ENCODE results near the gene OR2AP1. TPM values are rescaled to one million over a fixed set of nuclear protein-coding genes. Genes with fewer than 3 reads are reported as not detected.

Gene OR2AP1
- total RNA-seq, 1 donor from 2014 or later, result not detected

DNA sequence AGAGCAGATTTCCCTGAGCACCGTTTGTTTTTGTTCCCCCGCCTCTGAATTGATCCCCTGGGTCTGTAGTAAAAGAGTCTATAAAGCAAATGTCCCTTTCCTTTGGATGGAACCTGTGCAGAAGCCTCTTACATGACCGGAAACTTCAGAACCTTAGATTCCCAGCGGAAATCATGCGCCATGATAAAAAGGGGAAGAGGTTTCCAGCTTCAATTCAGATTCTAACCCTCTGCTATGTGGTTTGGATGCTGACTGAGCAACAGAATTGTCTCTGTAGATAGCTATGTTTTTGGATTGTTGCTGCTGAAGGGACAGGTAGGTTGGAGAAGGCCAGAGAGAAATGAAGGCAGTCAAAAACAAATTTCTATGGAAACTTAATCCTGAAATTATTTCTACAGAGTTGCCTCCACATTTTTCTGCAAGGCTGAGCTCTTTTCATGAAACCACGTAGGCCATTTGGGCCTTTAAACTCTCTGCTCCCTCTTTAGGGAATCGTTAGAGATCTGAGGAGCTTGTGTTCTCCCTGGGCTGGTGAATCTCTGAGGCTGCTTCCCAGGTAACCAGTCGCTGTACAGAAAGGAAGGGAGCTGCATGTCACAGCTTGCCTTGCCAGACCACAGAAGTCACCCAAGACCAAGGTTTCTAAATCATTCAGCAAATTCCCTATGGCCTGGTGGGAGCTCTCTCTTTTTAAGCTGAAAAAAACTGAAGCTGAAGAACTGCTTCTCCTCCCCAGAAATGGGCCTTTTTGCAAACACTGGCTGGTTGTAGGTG is 35.7 kb downstream of the OR2AP1 start:
- no peak overlapping the region for H3K9ac ChIP-seq (ENCODE audit: low read depth in 1 of 3, low read length in 3 of 3)
- no peak overlapping the region for H3K4me3 ChIP-seq (ENCODE audit: low read length in 3 of 3)
- no peaks in the 10 kb centered on the region for H3K36me3 ChIP-seq (ENCODE audit: control insufficient read depth in 3 of 3, insufficient read depth in 3 of 3, low read length in 3 of 3)
- H3K9me3 ChIP-seq (ENCODE audit: control insufficient read depth in 3 of 3, low read length in 3 of 3), result peaks cover 0 to 2% (median 0%) of the 10 kb centered on the region in 3 donors
- H3K27ac ChIP-seq (ENCODE audit: low read depth, low read length), result no peak overlapping the region
- H3K4me1 ChIP-seq (ENCODE audit: control insufficient read depth in 3 of 3, insufficient read depth in 3 of 3, low read length in 3 of 3), result no peaks in the 10 kb centered on the region
- H3K27me3 ChIP-seq (ENCODE audit: control insufficient read depth in 3 of 3, insufficient read depth in 3 of 3, low read length in 3 of 3), result peaks cover 0 to 3% (median 0%) of the 10 kb centered on the region in 3 donors

GRCh38 chr12:55610598-55610997 is 38.3 kb downstream of the OR2AP1 start:
- no peak overlapping the region for H3K9ac ChIP-seq (ENCODE audit: low read depth in 1 of 3, low read length in 3 of 3)
- no peak overlapping the region for H3K27ac ChIP-seq (ENCODE audit: low read depth, low read length)
- no peak overlapping the region for H3K4me3 ChIP-seq (ENCODE audit: low read length in 3 of 3)
- H3K27me3 ChIP-seq (ENCODE audit: control insufficient read depth in 3 of 3, insufficient read depth in 3 of 3, low read length in 3 of 3), result peaks cover 0 to 3% (median 0%) of the 10 kb centered on the region in 3 donors
- no peaks in the 10 kb centered on the region for H3K36me3 ChIP-seq (ENCODE audit: control insufficient read depth in 3 of 3, insufficient read depth in 3 of 3, low read length in 3 of 3)
- no peaks in the 10 kb centered on the region for H3K4me1 ChIP-seq (ENCODE audit: control insufficient read depth in 3 of 3, insufficient read depth in 3 of 3, low read length in 3 of 3)
- peaks cover 0 to 7% (median 3%) of the 10 kb centered on the region in 3 donors for H3K9me3 ChIP-seq (ENCODE audit: control insufficient read depth in 3 of 3, low read length in 3 of 3)

DNA sequence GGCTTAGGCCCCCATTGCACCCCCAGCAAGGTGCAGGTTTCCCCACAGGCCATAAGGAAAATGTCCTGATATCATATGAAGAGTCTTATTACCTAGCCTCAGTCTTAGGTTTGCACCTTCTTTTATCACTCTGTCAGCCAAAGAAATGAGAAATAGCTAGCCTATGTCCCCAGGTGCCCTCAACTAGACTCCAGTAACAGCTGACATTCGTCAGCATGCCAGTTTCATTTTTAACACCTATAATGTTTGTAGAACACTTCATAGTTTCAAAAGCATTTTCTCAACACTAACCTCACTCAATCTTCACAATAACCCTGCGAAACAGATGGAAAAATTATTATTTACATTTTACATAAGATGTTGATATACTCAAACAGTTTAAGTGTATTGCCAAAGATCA is 40.4 kb downstream of the OR2AP1 start:
- H3K4me1 ChIP-seq (ENCODE audit: control insufficient read depth in 3 of 3, insufficient read depth in 3 of 3, low read length in 3 of 3), result no peaks in the 10 kb centered on the region
- no peak overlapping the region for H3K4me3 ChIP-seq (ENCODE audit: low read length in 3 of 3)
- no peak overlapping the region for H3K27ac ChIP-seq (ENCODE audit: low read depth, low read length)
- no peak overlapping the region for H3K9ac ChIP-seq (ENCODE audit: low read depth in 1 of 3, low read length in 3 of 3)
- H3K9me3 ChIP-seq (ENCODE audit: control insufficient read depth in 3 of 3, low read length in 3 of 3), result peaks cover 5 to 19% (median 8%) of the 10 kb centered on the region in 3 donors
- no peaks in the 10 kb centered on the region for H3K36me3 ChIP-seq (ENCODE audit: control insufficient read depth in 3 of 3, insufficient read depth in 3 of 3, low read length in 3 of 3)
- peaks cover 0 to 3% (median 0%) of the 10 kb centered on the region in 3 donors for H3K27me3 ChIP-seq (ENCODE audit: control insufficient read depth in 3 of 3, insufficient read depth in 3 of 3, low read length in 3 of 3)

DNA sequence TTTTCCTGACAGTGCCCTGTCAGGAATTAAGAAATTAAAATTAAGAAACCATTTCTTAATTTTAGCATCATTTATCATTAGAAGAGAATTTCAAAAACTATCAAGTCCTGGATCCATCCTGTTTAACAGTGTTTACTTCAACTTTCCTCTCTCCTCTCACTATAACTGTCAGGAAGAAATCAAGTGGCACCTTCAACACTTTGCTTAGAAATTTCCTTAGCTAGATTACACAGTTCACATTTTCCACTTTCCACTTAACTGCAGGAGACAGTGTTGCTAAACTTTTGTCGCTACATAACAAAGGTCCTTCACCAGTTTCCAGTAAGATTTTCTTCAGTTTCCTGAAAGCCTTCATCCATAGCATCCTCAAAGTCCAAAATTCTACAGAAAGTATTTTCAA is 42.5 kb downstream of the OR2AP1 start:
- H3K27me3 ChIP-seq (ENCODE audit: control insufficient read depth in 3 of 3, insufficient read depth in 3 of 3, low read length in 3 of 3), result no peaks in the 10 kb centered on the region
- no peak overlapping the region for H3K9ac ChIP-seq (ENCODE audit: low read depth in 1 of 3, low read length in 3 of 3)
- H3K9me3 ChIP-seq (ENCODE audit: control insufficient read depth in 3 of 3, low read length in 3 of 3), result peaks cover 5 to 19% (median 8%) of the 10 kb centered on the region in 3 donors
- H3K27ac ChIP-seq (ENCODE audit: low read depth, low read length), result no peak overlapping the region
- H3K4me3 ChIP-seq (ENCODE audit: low read length in 3 of 3), result no peak overlapping the region
- H3K36me3 ChIP-seq (ENCODE audit: control insufficient read depth in 3 of 3, insufficient read depth in 3 of 3, low read length in 3 of 3), result no peaks in the 10 kb centered on the region
- H3K4me1 ChIP-seq (ENCODE audit: control insufficient read depth in 3 of 3, insufficient read depth in 3 of 3, low read length in 3 of 3), result no peaks in the 10 kb centered on the region

- H3K9ac ChIP-seq (ENCODE audit: low read depth in 1 of 3, low read length in 3 of 3), result no peak overlapping the region
- H3K27ac ChIP-seq (ENCODE audit: low read depth, low read length), result no peak overlapping the region
- no peaks in the 10 kb centered on the region for H3K4me1 ChIP-seq (ENCODE audit: control insufficient read depth in 3 of 3, insufficient read depth in 3 of 3, low read length in 3 of 3)
- H3K36me3 ChIP-seq (ENCODE audit: control insufficient read depth in 3 of 3, insufficient read depth in 3 of 3, low read length in 3 of 3), result no peaks in the 10 kb centered on the region
- H3K4me3 ChIP-seq (ENCODE audit: low read length in 3 of 3), result no peak overlapping the region
- no peaks in the 10 kb centered on the region for H3K27me3 ChIP-seq (ENCODE audit: control insufficient read depth in 3 of 3, insufficient read depth in 3 of 3, low read length in 3 of 3)
- peaks cover 5 to 17% (median 8%) of the 10 kb centered on the region in 3 donors for H3K9me3 ChIP-seq (ENCODE audit: control insufficient read depth in 3 of 3, low read length in 3 of 3)
Observed at GRCh38 chr12:55619354-55620138, 47.3 kb downstream of the OR2AP1 start.

DNA sequence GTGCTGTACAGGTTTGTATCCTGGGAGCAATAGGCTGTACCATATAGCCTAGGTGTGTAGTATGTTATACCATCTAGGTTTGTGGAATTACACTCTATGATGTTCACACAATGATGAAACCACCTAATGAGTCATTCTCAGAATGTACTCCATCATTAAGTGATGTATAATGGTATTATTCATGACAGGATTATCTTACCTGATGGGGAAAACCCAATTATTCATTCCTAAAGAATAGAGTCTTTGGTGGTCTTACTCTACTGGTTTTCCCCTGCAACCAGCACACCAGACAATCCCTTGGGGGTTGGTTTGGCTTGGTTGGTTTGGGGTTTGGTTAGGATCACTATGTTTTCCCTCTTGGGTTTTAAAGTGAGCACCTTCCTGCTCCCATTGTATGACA is 51.8 kb downstream of the OR2AP1 start:
- H3K27me3 ChIP-seq (ENCODE audit: control insufficient read depth in 3 of 3, insufficient read depth in 3 of 3, low read length in 3 of 3), result no peaks in the 10 kb centered on the region
- no peak overlapping the region for H3K27ac ChIP-seq (ENCODE audit: low read depth, low read length)

More for the DNA sequence above, 51.8 kb downstream of the OR2AP1 start:
- H3K4me3 ChIP-seq (ENCODE audit: low read length in 3 of 3), result no peak overlapping the region
- no peaks in the 10 kb centered on the region for H3K9me3 ChIP-seq (ENCODE audit: control insufficient read depth in 3 of 3, low read length in 3 of 3)
- H3K9ac ChIP-seq (ENCODE audit: low read depth in 1 of 3, low read length in 3 of 3), result no peak overlapping the region
- H3K36me3 ChIP-seq (ENCODE audit: control insufficient read depth in 3 of 3, insufficient read depth in 3 of 3, low read length in 3 of 3), result no peaks in the 10 kb centered on the region
- H3K4me1 ChIP-seq (ENCODE audit: control insufficient read depth in 3 of 3, insufficient read depth in 3 of 3, low read length in 3 of 3), result no peaks in the 10 kb centered on the region

Other genes with a start within 250 kb of the OR2AP1 start
- gene OR6C3, start 241.7 kb upstream of the OR2AP1 start, total RNA-seq, result not detected
- gene OR6C75, start 209.5 kb upstream of the OR2AP1 start, total RNA-seq, result not detected
- gene OR6C65, start 171.9 kb upstream of the OR2AP1 start, total RNA-seq, result not detected
- gene OR6C76, start 146.2 kb upstream of the OR2AP1 start, total RNA-seq, result not detected
- not detected for gene OR6C2, start 128.4 kb upstream of the OR2AP1 start, total RNA-seq
- not detected for gene OR6C70, start 102.3 kb upstream of the OR2AP1 start, total RNA-seq
- gene OR6C68, start 80.1 kb upstream of the OR2AP1 start, total RNA-seq, result not detected
- gene OR6C4, start 22.9 kb upstream of the OR2AP1 start, total RNA-seq, result not detected
- not detected for gene OR10P1, start 64.4 kb downstream of the OR2AP1 start, total RNA-seq
- 123 TPM for gene ITGA7, start 135.4 kb downstream of the OR2AP1 start, total RNA-seq
- 42.3 TPM for gene BLOC1S1, start 143.6 kb downstream of the OR2AP1 start, total RNA-seq
- gene RDH5, start 147.9 kb downstream of the OR2AP1 start, total RNA-seq, result 19.8 TPM
- 1,640 TPM for gene CD63, start 156.5 kb downstream of the OR2AP1 start, total RNA-seq
- 3.1 TPM for gene GDF11, start 170.7 kb downstream of the OR2AP1 start, total RNA-seq
- gene SARNP, start 245.3 kb downstream of the OR2AP1 start, total RNA-seq, result 71.5 TPM
- 11.0 TPM for gene ORMDL2, start 245.6 kb downstream of the OR2AP1 start, total RNA-seq